ENCODE data around the gene RAN. TPM values are rescaled to one million over a fixed set of nuclear protein-coding genes. Genes with fewer than 3 reads are reported as not detected.

Gene RAN
- total and polyA plus RNA-seq, 9 of the 15 experiments (the other 6 are each of a cell fraction or from before 2014, with no cell fraction given) = 1,687 to 3,820 (median 2,300) TPM

GRCh38 chr12:130871286-130872178 lies at the start of gene RAN (continued):
- TF ChIP-seq, protein P1, sequence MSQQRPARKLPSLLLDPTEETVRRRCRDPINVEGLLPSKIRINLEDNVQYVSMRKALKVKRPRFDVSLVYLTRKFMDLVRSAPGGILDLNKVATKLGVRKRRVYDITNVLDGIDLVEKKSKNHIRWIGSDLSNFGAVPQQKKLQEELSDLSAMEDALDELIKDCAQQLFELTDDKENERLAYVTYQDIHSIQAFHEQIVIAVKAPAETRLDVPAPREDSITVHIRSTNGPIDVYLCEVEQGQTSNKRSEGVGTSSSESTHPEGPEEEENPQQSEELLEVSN (IDR thresholded peaks at IDR 0.05; ENCODE audit: borderline replicate concordance in 1 of 2, extremely low read depth in 1 of 2, insufficient read depth in 1 of 2, insufficient read length in 1 of 2, low read depth in 1 of 2, low read length in 1 of 2, poor library complexity in 1 of 2, severe bottlenecking in 1 of 2) = peak; percentile 98 to 100
- TF ChIP-seq HCFC1 (IDR thresholded peaks at IDR 0.05; ENCODE audit: low read depth, low read length) = no peak; the same call in 1 of the 2 replicates
- TF ChIP-seq, protein P2, sequence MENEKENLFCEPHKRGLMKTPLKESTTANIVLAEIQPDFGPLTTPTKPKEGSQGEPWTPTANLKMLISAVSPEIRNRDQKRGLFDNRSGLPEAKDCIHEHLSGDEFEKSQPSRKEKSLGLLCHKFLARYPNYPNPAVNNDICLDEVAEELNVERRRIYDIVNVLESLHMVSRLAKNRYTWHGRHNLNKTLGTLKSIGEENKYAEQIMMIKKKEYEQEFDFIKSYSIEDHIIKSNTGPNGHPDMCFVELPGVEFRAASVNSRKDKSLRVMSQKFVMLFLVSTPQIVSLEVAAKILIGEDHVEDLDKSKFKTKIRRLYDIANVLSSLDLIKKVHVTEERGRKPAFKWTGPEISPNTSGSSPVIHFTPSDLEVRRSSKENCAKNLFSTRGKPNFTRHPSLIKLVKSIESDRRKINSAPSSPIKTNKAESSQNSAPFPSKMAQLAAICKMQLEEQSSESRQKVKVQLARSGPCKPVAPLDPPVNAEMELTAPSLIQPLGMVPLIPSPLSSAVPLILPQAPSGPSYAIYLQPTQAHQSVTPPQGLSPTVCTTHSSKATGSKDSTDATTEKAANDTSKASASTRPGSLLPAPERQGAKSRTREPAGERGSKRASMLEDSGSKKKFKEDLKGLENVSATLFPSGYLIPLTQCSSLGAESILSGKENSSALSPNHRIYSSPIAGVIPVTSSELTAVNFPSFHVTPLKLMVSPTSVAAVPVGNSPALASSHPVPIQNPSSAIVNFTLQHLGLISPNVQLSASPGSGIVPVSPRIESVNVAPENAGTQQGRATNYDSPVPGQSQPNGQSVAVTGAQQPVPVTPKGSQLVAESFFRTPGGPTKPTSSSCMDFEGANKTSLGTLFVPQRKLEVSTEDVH (IDR thresholded peaks at IDR 0.05; ENCODE audit: low read depth, partially characterized antibody) = no peak
- TF ChIP-seq, protein P3, sequence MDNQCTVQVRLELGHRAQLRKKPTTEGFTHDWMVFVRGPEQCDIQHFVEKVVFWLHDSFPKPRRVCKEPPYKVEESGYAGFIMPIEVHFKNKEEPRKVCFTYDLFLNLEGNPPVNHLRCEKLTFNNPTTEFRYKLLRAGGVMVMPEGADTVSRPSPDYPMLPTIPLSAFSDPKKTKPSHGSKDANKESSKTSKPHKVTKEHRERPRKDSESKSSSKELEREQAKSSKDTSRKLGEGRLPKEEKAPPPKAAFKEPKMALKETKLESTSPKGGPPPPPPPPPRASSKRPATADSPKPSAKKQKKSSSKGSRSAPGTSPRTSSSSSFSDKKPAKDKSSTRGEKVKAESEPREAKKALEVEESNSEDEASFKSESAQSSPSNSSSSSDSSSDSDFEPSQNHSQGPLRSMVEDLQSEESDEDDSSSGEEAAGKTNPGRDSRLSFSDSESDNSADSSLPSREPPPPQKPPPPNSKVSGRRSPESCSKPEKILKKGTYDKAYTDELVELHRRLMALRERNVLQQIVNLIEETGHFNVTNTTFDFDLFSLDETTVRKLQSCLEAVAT (IDR thresholded peaks at IDR 0.05) = no peak; a peak in 1 of 4 replicates
- TF ChIP-seq MBD1 (CRISPR knock-in tag; IDR thresholded peaks at IDR 0.05) = no peak
- TF ChIP-seq NCOA1 (IDR thresholded peaks at IDR 0.05; ENCODE audit: low read depth) = no peak
- no peak for TF ChIP-seq ZNF586 (CRISPR knock-in tag; conservative IDR thresholded peaks at IDR 0.05)
- TF ChIP-seq PURB (CRISPR knock-in tag; IDR thresholded peaks at IDR 0.05; ENCODE audit: low read depth) = no peak
- no peak for TF ChIP-seq TFAM (CRISPR knock-in tag; conservative IDR thresholded peaks at IDR 0.05)
- TF ChIP-seq SMC3 (conservative IDR thresholded peaks at IDR 0.05; ENCODE audit: insufficient read depth, low read depth, low read length) = no peak
- no peak for TF ChIP-seq ZNF778 (CRISPR knock-in tag; IDR thresholded peaks at IDR 0.05)
- no peak for TF ChIP-seq TFE3 (CRISPR knock-in tag; IDR thresholded peaks at IDR 0.05)
- TF ChIP-seq ETV5 (CRISPR knock-in tag; IDR thresholded peaks at IDR 0.05; ENCODE audit: low read depth) = no peak
- TF ChIP-seq, protein P4, sequence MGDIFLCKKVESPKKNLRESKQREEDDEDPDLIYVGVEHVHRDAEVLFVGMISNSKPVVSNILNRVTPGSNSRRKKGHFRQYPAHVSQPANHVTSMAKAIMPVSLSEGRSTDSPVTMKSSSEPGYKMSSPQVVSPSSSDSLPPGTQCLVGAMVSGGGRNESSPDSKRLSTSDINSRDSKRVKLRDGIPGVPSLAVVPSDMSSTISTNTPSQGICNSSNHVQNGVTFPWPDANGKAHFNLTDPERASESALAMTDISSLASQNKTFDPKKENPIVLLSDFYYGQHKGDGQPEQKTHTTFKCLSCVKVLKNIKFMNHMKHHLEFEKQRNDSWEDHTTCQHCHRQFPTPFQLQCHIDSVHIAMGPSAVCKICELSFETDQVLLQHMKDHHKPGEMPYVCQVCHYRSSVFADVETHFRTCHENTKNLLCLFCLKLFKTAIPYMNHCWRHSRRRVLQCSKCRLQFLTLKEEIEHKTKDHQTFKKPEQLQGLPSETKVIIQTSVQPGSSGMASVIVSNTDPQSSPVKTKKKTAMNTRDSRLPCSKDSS (IDR thresholded peaks at IDR 0.05; ENCODE audit: low read depth, partially characterized antibody) = no peak
- TF ChIP-seq MED1 (CRISPR knock-in tag; IDR thresholded peaks at IDR 0.05; ENCODE audit: borderline replicate concordance) = no peak

All from K562 (cell line).